HG03139 (cell line): ENCODE data around the gene OR6X1.
"Not testable (repeated sequence)": the region's sequence is repeated elsewhere in the genome, so short reads cannot be mapped to it uniquely, and the experiment has no call there.

ENCODE experiments used
- ATAC-seq: cut with Tn5 transposase; IDR thresholded peaks from one replicate; pipeline ENCODE4 v1.9.1; 2021; ENCODE audit not compliant: unreplicated experiment

The OR6X1 gene

GRCh38 chr11:123755344-123755743, 1.0 kb upstream of the OR6X1 start:
- no peak for ATAC-seq

GRCh38 chr11:123753110-123753509, 1.2 kb downstream of the OR6X1 start:
- ATAC-seq: no peak

GRCh38 chr11:123751781-123752180, 2.5 kb downstream of the OR6X1 start:
- no peak for ATAC-seq

GRCh38 chr11:123748349-123748748, 6.0 kb downstream of the OR6X1 start:
- ATAC-seq: not testable (repeated sequence)

- ATAC-seq: no peak
Measured at GRCh38 chr11:123745764-123746451, 8.4 kb downstream of the OR6X1 start.

GRCh38 chr11:123742724-123743120, 11.6 kb downstream of the OR6X1 start:
- no peak for ATAC-seq

- no peak for ATAC-seq
Measured at GRCh38 chr11:123742031-123742723, 12.1 kb downstream of the OR6X1 start.

GRCh38 chr11:123741159-123742030, 12.9 kb downstream of the OR6X1 start, which contains the start of gene ZNF202:
ZNF202 (minus strand) TSS chr11:123741660; CDS start chr11:123730888, 10,772 bp downstream.
- peak; percentile 99 for ATAC-seq

- ATAC-seq: no peak
Measured at GRCh38 chr11:123740787-123741158, 13.5 kb downstream of the OR6X1 start.

- no peak for ATAC-seq
Measured at GRCh38 chr11:123738374-123738773, 15.9 kb downstream of the OR6X1 start.

GRCh38 chr11:123736769-123737168, 17.5 kb downstream of the OR6X1 start:
- ATAC-seq: no peak

- ATAC-seq: no peak
Measured at GRCh38 chr11:123729602-123730001, 24.7 kb downstream of the OR6X1 start.

- no peak for ATAC-seq
Measured at GRCh38 chr11:123725995-123726655, 28.2 kb downstream of the OR6X1 start.

GRCh38 chr11:123719452-123719851, 34.9 kb downstream of the OR6X1 start:
- no peak for ATAC-seq

GRCh38 chr11:123718469-123718868, 35.8 kb downstream of the OR6X1 start:
- ATAC-seq: no peak

GRCh38 chr11:123718063-123718462, 36.3 kb downstream of the OR6X1 start:
- no peak for ATAC-seq

- not testable (repeated sequence) for ATAC-seq
Measured at GRCh38 chr11:123712627-123713026, 41.7 kb downstream of the OR6X1 start.

GRCh38 chr11:123707606-123708205, 46.6 kb downstream of the OR6X1 start:
- peak; percentile 63 for ATAC-seq

- no peak for ATAC-seq
Measured at GRCh38 chr11:123707206-123707605, 47.1 kb downstream of the OR6X1 start.

- ATAC-seq: no peak
Measured at GRCh38 chr11:123704341-123704740, 50.0 kb downstream of the OR6X1 start.
